Neural cell (in vitro differentiated cells): ENCODE measurements around the gene RIPOR1.

Experiments
- EP300 ChIP-seq: fragments of 450-650 bp; conservative IDR thresholded peaks from 2 replicates; pipeline ENCODE4 v1.6.1; 2014; ENCODE audit warnings: antibody characterized with exemption, mild to moderate bottlenecking, moderate library complexity; ENCODE audit not compliant: poor library complexity, severe bottlenecking
- MXI1 ChIP-seq: fragments of 450-650 bp; conservative IDR thresholded peaks from 2 replicates; pipeline ENCODE4 v1.6.1; 2014; ENCODE audit warnings: antibody characterized with exemption, mild to moderate bottlenecking; ENCODE audit not compliant: poor library complexity, severe bottlenecking
- POLR2AphosphoS5 ChIP-seq: IDR thresholded peaks from 2 replicates; pipeline ENCODE4 v1.6.1; 2012
- TF ChIP-seq, protein P1 (sequence below): fragments of 450-650 bp; IDR thresholded peaks from 2 replicates; pipeline ENCODE4 v1.5.1; 2014; ENCODE audit warnings: antibody characterized with exemption, mild to moderate bottlenecking, moderate library complexity; ENCODE audit not compliant: poor library complexity, severe bottlenecking
- TF ChIP-seq, protein P2 (sequence below): IDR thresholded peaks from 2 replicates; pipeline ENCODE4 v1.6.1; 2012; ENCODE audit warnings: borderline replicate concordance

DNA sequence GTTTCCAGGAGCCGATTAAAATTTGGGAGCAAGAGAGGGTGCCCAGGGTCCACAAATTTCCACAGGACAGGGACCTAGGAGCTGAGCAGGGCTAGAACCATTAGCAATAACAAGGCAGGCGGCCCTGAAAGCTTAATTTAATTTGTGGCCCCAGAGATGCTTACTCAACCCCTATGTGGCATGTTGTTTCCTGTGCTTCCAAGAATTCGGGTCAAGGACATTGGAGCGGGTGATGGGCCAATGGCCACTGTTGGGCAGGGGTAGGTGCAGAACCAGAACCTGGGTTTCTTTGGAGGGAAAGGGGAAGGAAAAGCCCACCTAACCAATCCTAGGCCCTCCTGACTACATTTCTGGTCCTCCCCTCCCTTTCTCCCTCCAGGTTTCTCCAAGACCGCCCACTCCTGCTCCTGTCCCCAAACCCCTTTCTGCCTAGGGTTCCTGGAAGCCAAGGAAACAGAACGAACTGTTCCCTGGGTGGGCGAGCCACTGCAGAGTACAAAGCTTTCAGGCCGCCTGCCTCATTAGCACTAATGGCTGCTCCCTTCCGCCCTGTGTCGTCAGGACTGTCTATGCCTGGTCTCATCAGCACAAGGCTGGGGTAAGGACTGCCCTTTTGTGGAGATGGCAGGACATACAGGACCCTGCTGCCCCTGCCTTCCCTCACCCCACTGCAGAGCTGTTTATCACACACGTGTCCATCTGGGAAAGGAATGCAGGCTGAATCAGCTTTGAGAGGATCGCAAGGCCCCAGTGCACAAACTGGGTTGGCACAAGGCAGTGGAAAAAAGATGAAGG is 44.7 kb upstream of the RIPOR1 start:
- TF ChIP-seq, protein P1, sequence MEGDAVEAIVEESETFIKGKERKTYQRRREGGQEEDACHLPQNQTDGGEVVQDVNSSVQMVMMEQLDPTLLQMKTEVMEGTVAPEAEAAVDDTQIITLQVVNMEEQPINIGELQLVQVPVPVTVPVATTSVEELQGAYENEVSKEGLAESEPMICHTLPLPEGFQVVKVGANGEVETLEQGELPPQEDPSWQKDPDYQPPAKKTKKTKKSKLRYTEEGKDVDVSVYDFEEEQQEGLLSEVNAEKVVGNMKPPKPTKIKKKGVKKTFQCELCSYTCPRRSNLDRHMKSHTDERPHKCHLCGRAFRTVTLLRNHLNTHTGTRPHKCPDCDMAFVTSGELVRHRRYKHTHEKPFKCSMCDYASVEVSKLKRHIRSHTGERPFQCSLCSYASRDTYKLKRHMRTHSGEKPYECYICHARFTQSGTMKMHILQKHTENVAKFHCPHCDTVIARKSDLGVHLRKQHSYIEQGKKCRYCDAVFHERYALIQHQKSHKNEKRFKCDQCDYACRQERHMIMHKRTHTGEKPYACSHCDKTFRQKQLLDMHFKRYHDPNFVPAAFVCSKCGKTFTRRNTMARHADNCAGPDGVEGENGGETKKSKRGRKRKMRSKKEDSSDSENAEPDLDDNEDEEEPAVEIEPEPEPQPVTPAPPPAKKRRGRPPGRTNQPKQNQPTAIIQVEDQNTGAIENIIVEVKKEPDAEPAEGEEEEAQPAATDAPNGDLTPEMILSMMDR: no peak
- TF ChIP-seq, protein P2, sequence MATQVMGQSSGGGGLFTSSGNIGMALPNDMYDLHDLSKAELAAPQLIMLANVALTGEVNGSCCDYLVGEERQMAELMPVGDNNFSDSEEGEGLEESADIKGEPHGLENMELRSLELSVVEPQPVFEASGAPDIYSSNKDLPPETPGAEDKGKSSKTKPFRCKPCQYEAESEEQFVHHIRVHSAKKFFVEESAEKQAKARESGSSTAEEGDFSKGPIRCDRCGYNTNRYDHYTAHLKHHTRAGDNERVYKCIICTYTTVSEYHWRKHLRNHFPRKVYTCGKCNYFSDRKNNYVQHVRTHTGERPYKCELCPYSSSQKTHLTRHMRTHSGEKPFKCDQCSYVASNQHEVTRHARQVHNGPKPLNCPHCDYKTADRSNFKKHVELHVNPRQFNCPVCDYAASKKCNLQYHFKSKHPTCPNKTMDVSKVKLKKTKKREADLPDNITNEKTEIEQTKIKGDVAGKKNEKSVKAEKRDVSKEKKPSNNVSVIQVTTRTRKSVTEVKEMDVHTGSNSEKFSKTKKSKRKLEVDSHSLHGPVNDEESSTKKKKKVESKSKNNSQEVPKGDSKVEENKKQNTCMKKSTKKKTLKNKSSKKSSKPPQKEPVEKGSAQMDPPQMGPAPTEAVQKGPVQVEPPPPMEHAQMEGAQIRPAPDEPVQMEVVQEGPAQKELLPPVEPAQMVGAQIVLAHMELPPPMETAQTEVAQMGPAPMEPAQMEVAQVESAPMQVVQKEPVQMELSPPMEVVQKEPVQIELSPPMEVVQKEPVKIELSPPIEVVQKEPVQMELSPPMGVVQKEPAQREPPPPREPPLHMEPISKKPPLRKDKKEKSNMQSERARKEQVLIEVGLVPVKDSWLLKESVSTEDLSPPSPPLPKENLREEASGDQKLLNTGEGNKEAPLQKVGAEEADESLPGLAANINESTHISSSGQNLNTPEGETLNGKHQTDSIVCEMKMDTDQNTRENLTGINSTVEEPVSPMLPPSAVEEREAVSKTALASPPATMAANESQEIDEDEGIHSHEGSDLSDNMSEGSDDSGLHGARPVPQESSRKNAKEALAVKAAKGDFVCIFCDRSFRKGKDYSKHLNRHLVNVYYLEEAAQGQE: no peak
- TF ChIP-seq POLR2AphosphoS5 (no peak), EP300 (no peak), MXI1 (no peak)
